GM23338 (cell line): ENCODE results near the gene SND1. TPM values are rescaled to one million over a fixed set of nuclear protein-coding genes. Genes with fewer than 3 reads are reported as not detected.

ENCODE experiments used
- CREB1 ChIP-seq: fragments of 250-450 bp; sonication (Bioruptor Pico); IDR thresholded peaks from 2 replicates; pipeline ENCODE4 v1.5.0; 2020; ENCODE audit warnings: low read depth, mild to moderate bottlenecking, moderate library complexity
- CTCF ChIP-seq, 2 experiments: fragments of 200-600 bp in 1 of 2; sonication (generic) in 1 of 2; conservative IDR thresholded peaks; 2 replicates each; pipeline versions ENCODE4 v1.5.1 to v1.6.1; 2016 to 2017; ENCODE audit warnings: antibody characterized with exemption in 2 of 2, low read depth in 2 of 2, mild to moderate bottlenecking in 2 of 2, moderate library complexity in 1 of 2
- EZH2 ChIP-seq: fragments of 200-600 bp; sonication (generic); IDR thresholded peaks from one replicate; pipeline ENCODE4 v1.8.0; 2017; ENCODE audit warnings: antibody characterized with exemption, mild to moderate bottlenecking, low read depth; ENCODE audit not compliant: unreplicated experiment
- NANOG ChIP-seq: IDR thresholded peaks from 2 replicates; pipeline ENCODE4 v1.6.1; 2016; ENCODE audit warnings: antibody characterized with exemption, borderline replicate concordance
- POLR2AphosphoS5 ChIP-seq: IDR thresholded peaks from 2 replicates; pipeline ENCODE4 v1.6.1; 2016; ENCODE audit warnings: antibody characterized with exemption, low read depth
- STAT1 ChIP-seq: IDR thresholded peaks from one replicate; pipeline ENCODE4 v1.6.1; 2016; ENCODE audit warnings: antibody characterized with exemption; ENCODE audit not compliant: unreplicated experiment
- ZNF114 ChIP-seq: fragments of 250-450 bp; sonication (Bioruptor Pico); IDR thresholded peaks from 2 replicates; pipeline ENCODE4 v1.5.0; 2020; ENCODE audit warnings: mild to moderate bottlenecking, moderate library complexity
- ZNF331 ChIP-seq: fragments of 250-450 bp; sonication (Bioruptor Pico); IDR thresholded peaks from 2 replicates; pipeline ENCODE4 v1.5.0; 2020; ENCODE audit warnings: low read depth, mild to moderate bottlenecking, moderate library complexity
- ZNF462 ChIP-seq: fragments of 250-450 bp; sonication (Bioruptor Pico); IDR thresholded peaks from 2 replicates; pipeline ENCODE4 v1.5.0; 2020; ENCODE audit warnings: mild to moderate bottlenecking, moderate library complexity
- polyA plus RNA-seq: library from polyadenylated mRNA; unstranded; fragments of >200 nt; fragmentation: Nextera tagmentation; extraction: Ambion mirVana; gene quantifications from 2 replicates; pipeline ENCODE4 v1.2.1, GENCODE V29; 2016
- total RNA-seq: library from RNA; depleted of rRNA; stranded (reverse); fragments of >200 nt; shearing (Covaris generic); gene quantifications from 2 replicates; pipeline ENCODE4 v1.2.3, GENCODE V29; 2014

The SND1 gene
- total and polyA plus RNA-seq, 2 experiments from 2014 or later = 107 to 254 TPM

- TF ChIP-seq ZNF462 (CRISPR knock-in tag) (no peak), NANOG (no peak), CREB1 (CRISPR knock-in tag) (no peak), ZNF331 (CRISPR knock-in tag) (no peak), ZNF114 (CRISPR knock-in tag) (no peak), CTCF (conservative IDR thresholded peaks at IDR 0.05; ENCODE audit: low read depth in 2 of 2) (no peak), POLR2AphosphoS5 (no peak), STAT1 (no peak), EZH2 (no peak)
Observed at GRCh38 chr7:127870231-127870907, 218.4 kb downstream of the SND1 start (continued).
